ENCODE data around the gene TCEA3.
A peak's percentile ranks its signal among the peaks of the same experiment; 100 is the strongest.

Gene TCEA3

GRCh38 chr1:23362218-23362713, 62.3 kb downstream of the TCEA3 start:
- DNase-seq, result peak; percentile 21

DNA sequence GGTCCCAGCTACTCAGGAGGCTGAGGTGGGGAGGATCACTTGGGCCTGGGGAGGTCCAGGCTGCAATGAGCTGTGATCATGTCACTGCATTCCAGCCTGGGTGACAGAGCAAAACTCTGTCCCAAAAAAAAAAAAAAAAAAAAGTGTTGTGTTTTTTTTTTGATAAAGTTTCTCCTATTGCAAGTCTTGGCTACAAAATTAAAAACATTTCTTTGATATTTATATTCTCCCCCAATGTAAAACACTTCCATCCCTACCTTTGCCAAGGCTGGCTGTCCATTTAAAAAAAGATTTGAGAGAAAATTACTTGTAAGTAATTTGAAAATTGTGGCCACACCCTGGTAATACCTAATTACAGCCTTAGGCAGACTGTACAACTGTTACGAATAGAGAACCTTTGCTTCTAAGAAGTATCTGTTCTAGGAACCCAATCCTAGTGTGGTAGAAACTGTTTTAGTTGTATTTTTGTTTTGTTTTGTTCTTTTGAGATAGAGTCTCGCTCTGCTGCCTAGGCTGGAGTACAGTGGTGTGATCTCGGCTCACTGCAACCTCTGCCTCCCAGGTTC, 66.2 kb downstream of the TCEA3 start:
- DNase-seq, result no peak

GRCh38 chr1:23357138-23357908, 67.2 kb downstream of the TCEA3 start:
- no peak for DNase-seq

- no peak for DNase-seq
Observed at GRCh38 chr1:23356471-23357137, 67.9 kb downstream of the TCEA3 start.

DNA sequence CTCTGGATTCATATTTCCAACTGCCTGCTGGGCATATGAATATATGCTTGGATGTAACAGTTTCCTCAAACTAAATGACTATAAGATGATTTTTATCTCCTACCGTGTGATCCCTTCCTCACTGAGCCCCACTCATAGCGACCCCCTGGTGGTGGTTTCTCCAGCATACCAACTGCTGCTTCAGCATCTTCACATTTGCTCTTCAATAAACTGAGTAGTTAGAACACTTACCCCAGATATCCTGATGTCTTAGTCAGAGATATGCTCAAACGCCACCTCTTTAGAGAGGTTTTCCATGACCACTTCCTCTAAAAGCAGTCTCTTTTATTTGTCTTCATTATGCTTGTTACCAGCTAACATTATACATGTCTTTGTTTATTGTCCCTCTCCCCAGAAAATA, 70.3 kb downstream of the TCEA3 start:
- no peak for DNase-seq

- no peak for DNase-seq
Observed at GRCh38 chr1:23352096-23352695, 72.4 kb downstream of the TCEA3 start.

DNA sequence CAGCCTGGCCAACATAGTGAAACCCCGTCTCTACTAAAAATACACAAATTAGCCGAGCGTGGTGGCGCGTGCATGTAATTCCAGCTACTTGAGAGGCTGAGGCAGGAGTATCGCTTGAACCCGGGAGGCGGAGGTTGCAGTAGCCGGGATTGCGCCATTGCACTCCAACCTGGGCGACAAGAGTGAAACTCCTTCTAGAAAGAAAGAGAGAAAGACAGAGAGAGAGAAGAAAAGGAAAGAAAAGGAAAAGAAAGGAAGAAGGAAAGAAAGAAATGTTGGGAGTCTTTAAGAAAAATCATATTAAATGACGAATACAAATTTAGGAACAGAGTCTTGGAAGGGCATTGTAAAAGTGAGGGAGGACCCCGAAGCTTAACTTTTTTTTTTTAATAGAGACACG, 78.6 kb downstream of the TCEA3 start:
- no peak for DNase-seq

GRCh38 chr1:23344987-23345472, 79.5 kb downstream of the TCEA3 start:
- DNase-seq, result peak; percentile 41

DNA sequence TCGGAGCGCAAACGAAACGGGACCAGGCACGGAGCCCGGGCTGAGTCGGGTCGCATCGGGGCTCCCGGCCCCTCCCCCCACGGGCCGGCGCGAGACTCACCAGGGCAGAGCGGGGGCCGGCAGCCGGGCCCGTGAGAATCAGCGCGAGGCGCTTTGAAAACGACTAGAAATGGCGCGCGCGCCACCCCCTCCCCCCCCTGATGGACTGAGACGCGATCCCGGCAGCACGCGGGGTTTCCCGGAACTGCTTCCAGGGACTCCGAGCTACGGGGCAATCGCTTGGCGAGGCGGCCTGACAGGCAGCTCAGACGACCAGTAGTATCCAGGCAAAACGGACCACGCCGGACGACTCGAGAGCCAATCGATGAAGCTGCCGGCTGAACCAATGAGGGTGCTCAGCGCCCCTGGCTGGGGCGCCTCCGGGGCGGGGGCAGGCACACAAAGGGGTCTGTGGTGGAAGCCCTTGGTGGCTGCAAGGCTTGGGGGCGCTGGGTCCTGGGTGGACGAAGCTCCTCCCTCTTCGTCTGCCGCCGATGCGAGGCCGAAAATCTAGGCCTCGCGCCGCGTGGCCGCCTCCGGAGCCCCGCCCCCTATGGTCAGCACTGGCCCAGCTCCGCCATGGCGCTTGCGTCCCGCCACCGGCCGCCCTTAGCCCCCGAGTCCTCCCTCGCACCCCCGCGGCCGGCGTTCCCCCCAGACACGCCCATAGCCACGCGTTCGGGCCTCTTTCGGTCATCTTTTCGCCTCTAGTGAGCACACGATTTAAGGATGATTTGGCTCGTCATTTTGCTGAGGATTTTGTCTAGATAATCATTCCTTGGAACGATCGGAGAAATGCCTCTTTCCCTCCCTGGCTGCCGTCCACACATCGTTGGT, 80.2 kb downstream of the TCEA3 start, which contains the start of gene HNRNPR:
TSS of gene HNRNPR (minus strand) at position 174 of the 876 bp plus-strand sequence. CDS start 3,276 bp downstream, outside the sequence.
- peak; percentile 98 for DNase-seq

GRCh38 chr1:23343221-23344110, 81.1 kb downstream of the TCEA3 start:
- DNase-seq, result peak; percentile 12

- DNase-seq, result no peak
Observed at GRCh38 chr1:23341931-23342692, 82.4 kb downstream of the TCEA3 start.

- DNase-seq, result no peak
Observed at GRCh38 chr1:23339632-23340031, 84.9 kb downstream of the TCEA3 start.

DNA sequence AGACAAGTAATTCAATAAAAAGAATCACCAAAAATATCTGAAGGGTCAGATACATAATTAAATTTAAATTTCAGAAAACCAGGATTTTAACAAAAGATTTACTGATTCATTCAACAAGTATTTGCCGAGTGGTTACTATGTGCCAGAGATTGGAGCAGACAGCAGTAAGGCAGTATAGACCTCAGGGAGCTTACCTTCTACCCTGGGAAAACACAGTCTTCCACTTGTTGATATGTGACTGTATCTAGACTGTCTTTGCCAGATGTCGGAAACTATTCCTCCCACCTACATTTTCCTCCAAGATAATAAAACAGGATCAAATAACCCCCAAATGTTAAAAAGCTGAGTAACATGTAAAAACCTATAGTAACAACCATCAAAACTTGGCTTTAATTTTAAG, 86.7 kb downstream of the TCEA3 start:
- no peak for DNase-seq

GRCh38 chr1:23331713-23332112, 92.8 kb downstream of the TCEA3 start:
- no peak for DNase-seq

Measured in NCI-H2171 (cell line).